NCI-H2029 (cell line): Measurements from ENCODE around the gene FOXP1.

Experiments
- DNase-seq: peaks from one replicate; lab custom pipeline; 2025; lab: John Stamatoyannopoulos, UW

The FOXP1 gene

DNA sequence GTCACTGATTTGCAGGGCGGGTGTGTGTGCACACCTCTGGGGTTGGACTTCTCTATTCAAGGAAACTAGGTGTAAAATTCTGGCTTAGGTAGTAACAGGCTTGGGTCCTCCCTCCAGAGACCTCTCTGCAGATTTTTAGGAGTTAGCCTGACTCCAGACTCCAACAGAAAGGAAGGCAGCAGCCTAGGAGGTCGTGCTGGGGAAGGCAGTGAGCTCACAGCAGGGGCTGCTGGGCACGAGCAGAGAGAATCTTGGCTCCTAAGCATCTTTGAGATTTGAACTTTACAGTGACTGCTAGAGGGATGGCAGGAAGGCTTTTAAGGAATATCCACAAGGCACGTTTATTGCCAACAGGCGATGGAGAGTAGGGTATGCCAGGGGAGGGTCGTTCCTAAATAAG lies 612.6 kb downstream of the FOXP1 start:
- DNase-seq: no peak

DNA sequence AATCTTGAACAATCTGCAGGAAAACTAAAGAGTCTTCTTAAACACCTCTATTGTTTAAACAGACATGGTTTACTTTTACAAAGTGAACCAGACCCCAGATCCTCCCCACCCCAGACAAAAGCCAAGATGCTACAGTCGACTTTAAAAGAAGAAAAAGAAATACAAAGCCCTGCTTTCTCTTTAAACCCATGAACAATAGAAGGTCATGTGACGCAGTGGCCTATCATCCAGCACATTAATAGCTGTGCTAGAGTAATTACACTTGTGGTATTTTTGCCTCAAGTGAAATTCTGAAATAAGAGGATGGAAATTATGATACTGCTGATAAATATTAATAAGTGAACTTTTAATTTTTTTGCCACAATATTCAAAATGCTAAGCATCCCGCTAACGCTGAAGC lies 613.4 kb downstream of the FOXP1 start:
- DNase-seq: no peak

DNA sequence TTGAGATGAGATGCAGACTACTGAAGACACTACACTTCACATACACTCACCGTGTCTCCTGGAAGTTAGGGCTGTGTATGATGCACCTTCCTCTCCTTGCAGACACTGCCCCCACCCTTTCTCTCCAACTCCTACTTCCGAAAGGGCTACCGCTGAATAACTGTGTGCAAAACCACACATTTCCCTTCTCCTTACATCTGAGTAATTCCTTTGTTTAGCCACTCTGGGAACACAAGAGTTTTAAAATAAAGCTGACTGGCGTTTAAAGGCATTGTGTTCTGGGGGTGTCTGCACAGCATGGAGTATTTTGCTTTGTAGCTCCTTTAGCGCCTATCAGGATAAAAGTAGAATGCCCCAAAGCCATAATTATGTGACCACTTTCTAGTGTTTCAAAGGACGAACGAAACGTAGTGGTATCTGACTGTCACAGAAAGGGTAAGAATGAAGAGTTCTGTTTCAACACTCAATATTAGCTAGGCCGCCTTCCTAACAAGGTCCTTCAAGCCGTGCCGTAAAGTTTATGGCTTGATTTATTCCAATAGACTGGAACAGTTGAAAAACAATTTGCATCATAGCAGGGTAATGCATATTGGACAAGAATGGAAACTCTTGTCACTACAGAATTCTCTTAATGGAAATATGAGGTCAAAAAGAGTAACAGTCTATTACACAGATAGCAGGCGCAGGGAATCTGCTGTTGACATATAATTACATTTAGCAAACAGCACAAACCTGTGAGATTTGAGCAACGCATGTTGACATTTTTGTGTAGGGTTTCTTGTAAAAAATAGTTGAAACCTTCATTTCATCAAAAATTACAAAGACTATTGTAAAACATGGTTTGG lies 619.9 kb downstream of the FOXP1 start:
- no peak for DNase-seq

DNA sequence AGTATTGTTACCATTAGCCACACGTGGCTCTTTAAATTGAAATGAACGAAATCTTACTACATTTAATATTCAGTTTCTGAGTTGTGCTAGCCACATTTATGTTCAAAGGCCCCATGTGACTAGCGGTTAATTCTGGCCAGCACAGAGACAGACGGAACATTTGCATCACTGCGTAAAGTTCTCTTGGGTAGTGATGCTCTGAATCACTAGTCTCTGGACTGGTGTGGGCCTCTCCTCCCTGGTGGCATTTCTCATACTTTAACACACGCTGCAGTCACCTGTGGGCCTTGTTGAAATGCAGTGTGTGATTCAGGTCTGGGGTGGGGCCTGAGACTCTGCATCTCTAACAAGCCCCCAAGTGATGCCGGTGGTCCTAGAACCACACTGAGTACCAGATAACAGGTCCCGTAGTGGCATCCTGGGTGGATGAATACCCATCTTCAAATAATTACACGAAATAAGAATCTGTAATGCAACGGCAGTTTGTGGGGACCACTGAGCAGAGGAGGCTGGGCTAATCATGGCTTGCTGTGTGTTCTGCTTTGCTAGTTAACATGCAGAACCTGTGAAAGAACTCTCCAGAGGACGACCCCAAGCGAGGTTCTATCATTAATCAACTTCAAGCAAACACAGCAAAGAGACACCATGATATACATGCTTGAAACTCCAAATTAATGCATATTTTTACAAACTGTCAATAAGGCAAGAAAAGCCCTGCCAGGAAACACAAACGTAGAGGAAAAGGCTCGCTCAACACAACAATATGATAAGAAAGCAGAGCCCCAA lies 623.8 kb downstream of the FOXP1 start:
- DNase-seq: no peak

DNA sequence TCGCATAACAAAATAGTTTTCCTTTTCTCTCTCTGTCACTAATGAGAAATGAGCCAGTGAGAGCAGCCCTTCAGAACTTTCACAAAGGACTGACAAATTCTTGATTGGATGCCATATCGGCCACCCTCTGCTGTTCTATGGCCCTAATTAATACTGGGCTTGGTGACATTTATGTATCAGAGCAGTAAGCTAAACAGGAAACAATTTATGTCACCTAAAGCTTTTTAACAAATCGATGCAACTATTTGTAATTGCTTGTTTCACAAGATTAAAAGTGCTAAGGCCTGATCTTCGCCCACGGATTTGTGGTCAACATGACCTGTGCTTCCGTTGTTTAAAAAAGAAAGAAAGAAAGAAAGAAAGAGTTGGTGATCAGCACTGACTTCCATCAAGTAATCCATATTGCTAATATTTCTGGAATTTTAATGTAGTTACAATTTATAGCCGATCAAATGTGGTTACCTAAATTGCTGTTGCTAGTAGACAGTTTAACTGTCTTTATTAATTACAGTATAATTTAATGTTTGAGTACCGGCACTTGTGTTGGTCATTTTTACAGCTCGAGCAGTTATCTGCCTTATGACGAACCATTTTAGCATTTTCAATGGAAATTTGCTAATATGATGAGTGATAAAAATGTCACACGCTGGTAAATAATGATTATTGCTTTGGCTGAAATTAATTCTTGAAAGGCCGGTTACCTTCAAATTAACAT lies 631.3 kb downstream of the FOXP1 start:
- no peak for DNase-seq

DNA sequence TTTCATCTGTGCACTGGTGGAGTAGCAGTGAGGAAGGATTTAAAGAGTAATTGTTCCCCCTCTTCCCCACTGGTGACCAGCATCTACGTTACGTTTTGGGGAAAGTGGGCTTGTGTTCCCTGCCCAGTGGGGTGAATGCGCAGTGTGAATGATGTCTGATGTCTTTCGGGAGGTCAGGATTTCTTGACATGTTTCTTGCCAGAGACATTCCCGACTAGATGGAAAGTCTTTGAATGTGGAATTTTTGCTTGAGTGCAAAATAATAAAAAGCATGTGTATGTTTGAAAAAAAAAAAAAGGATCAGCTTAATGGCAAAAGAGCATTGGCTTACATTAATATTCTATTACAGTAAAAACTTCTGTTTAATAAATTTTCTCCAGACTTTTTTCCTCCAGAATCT lies 632.2 kb downstream of the FOXP1 start:
- no peak for DNase-seq

DNA sequence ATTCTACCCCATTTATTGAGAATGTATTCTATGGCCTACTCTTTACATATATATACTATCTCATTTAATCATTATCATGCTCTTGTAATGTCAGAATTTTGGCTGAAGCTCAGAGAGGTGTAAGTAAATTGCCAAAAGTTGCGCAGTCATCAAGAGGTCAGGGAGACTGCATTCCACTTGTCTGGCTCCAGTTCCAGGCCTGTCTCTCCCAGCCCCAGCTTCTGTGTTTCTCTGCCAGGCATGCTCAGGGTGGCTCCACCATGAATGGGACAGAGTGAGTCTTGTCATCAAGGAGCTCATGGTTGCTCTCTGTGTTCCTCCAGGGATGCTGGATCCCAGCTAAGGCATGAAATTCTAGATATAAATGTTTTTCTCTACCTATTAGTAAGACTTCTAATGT lies 635.9 kb downstream of the FOXP1 start:
- no peak for DNase-seq

DNA sequence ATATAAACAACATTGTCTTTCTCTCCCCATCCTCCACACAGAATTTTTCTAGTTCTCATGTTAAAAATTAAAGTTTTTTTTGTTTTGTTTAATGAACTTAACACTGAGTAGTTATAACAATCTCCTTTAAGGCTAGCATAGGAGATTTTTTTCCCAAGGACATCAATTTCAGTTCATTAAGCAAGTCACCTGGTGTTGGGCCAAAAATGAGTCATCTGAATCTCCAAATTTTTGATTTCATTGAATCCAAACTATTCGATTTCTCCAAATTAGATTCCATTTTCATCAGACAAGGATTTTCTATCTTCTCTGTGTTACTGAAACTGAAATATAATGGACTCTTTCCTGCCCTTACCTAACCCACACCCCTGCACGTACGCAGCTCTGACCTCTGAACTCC lies 639.6 kb downstream of the FOXP1 start:
- no peak for DNase-seq

DNA sequence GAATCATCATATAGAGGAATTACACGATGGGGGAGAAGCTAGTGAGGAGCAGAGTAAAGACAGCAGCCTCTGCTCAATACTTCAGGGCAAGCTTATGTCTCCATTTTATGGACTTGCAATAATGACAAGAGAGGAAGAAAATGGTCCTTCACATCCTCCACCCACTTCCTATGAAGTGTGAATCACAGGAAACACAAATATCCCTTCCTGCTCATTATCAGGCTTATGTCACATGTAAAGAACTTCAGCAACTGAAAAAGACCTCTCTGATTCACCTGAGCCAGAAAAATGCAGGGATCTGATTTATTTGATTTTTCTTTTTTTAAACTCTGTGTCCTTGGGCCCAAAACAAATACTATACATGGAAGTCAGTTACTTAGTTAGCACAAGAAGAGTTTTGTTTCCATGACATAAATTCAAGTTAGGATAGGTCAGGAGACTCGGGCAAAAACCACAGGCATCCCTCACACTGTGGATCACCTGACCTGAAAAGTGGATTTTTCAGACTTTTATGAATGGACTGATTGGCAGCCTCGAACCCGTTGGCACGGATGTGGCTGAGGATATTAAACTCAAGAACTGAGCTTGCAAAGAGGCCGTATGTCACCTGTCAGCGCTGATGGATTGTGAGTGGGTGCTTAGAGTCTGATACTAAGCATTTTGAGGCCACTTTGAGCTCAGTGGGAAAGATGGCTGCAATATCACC lies 650.3 kb downstream of the FOXP1 start:
- no peak for DNase-seq

DNA sequence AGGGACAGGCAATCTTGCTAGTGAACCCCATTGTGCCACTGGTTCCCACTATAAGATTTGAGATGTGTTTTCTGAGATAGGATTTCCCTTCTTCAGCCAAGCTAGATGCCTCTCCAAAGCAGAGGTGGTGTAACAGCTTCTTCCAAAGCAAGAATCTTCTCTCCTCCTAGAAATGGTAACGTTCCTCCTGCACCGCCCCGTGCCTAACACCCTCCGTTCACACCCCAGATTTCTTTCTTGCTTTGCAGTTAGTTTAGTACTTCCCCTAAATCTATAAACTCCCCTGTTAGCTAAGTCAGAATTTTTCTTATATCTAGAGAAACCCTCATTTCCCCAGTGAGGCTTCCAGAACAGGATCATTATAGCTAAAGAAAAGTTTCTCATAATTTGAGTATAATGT lies 653.5 kb downstream of the FOXP1 start:
- no peak for DNase-seq

DNA sequence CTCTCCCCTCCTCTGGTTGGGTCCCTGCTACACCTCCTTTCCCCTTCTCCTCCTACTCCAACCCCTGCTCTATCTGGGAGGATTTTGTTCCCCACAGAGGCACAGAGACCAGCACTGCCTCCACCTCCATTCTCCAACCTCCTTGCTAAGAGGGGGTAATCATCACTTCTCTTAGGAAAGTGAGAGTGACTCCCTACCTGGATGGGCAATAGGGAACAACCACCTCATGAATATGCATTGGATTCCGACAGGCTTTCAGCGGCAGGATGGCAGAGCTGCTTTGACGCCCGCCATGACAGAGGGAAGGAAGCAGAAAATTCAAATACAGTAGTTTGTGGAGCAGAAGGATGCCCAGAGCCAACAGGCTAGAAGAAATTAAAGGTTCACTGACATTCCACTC lies 656.3 kb downstream of the FOXP1 start:
- no peak for DNase-seq

DNA sequence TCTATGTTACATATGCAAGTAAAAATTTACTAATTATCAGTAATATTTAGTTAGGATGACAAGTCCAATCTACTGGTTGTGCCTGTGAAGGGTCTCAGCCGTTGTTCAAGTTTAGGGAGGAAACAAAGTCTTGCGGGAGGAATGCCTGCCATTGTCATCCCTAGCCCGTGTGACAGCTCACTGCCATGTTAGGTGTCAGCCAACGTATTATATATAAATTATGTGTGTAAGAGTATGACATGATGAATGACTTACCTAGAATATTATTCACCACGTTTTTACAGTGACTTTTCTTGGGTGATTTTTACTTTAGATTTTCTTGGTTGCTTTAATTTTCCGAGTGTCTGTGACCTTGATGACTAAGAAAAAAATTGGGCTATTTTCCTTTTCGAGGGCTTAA lies 656.7 kb downstream of the FOXP1 start:
- no peak for DNase-seq

DNA sequence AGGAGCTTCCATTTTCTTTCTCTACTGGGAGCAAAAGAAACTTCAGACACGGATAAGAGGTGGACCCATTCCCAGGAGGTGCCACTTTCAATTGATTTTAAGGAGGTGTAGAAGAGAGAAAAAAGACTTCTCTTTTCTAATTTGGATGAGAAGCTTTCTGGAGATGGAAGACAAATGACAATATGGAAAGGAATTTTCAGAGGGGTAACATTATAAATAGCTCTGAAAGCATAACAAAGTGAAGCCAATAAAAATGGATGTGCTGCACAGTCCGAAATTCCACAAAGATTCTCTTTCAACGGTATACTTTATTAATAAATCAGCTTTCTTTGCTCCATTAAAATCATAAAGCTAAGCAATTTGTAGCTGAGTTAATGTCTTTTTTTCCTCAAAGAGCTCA lies 663.9 kb downstream of the FOXP1 start:
- no peak for DNase-seq

DNA sequence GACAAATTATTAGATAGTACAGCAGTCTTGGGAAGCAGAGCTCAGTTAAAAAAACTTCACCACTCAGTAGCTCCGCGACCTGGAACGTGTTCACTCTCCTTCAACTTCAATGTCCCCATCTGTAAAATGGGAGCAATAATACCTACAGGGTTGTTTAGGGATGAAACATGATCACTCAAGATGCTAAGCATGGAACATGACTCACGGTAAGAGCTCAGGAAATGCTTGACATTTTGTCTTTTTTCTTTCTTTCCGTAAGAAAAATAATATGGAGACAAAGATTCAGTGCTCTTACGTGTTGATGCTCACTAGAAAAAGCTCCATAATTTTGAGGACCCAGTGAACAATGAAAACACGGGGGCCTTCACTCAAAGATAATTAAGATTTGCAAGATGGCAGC lies 664.4 kb downstream of the FOXP1 start:
- DNase-seq: no peak

DNA sequence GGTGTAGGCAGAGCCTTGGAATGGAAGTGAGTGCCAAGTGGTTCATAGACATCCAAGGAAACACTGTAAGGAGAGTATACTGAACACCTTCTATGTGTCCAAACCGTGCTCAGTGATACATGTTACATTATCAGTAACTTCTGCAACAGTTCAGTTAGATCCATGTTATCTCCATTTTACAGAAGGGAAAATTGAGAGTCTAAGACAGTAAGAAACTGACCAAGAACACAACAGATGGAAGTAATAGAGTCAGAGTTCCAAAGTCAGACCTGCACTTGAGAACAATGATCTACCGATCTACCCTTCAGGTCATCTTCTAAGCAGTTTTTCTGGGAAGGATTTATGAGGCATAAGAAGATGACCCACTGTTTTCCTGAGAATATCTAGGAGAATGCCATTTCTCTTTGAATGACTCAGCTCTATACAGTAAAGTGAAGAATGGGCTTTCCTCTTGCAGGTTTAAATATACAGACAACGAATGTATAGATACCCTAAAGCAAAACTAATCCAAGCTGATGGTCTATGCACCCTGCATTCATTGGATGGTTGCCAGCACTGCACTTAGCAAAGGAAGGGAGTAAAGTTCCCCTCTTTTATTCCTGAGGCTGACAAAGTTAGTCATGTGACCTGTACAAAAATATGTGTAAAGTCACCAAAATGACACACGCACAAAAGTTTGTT lies 667.0 kb downstream of the FOXP1 start:
- no peak for DNase-seq

DNA sequence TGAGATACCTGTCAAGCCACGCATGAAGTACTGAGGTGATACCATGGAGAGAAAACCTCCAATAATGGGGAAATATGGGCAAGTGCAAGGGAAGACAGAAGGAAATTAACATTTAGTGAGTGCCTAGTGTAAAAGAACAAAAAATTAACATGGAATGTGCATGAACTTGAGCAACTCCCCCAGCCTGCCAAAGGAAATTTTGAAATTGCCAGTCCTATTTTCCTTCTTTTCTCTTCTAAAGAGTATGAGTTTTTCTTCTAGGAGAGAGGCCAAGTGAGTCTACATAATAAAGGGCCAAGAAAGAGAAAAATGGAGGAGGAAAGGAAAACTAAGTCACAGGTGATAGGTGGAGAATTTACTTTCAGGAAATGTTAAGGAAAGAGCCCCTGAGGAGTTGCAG lies 668.7 kb downstream of the FOXP1 start:
- DNase-seq: no peak

DNA sequence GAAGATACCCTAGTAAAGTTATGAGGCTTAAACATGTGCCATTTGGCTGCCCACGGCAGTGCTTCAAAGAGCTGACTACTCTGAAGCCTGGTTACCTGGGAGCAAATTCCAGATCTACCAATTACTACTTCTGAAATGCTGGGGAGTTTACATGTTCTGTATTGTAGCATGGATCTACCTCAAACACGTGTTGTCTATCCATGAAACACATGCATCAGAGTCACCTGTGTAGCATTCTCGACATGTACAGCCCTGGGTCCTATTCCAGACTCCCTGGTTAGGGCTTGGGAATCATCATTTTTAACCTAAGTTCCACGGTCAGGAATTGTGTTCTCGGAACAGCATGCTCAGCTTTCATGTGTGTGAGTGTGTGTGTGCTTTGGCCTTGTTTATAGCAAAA lies 671.8 kb downstream of the FOXP1 start:
- no peak for DNase-seq

DNA sequence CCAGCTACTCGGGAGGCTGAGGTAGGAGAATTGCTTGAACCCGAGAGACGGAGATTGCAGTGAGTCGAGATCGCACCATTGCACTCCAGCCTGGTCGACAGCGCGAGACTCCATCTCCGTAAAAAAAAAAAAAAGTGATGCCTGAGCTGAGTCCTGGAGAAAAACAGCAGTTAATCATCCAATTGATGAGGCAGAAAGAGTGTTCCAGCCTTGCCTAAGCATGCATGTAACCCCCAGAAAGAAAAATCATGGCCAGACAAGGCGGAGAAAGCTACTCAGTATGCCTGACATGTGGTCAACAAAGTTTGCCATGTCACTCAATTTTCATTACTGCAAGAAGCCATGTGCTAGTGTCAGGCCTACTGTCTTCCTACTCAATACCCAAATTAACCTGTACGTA lies 678.0 kb downstream of the FOXP1 start:
- no peak for DNase-seq
